A549 treated with DMSO at 1 μM for 4 hours (cell line): ENCODE data around the gene RAB7B. TPM values are rescaled to one million over a fixed set of nuclear protein-coding genes. Genes with fewer than 3 reads are reported as not detected.

Source experiments
- total RNA-seq: library from RNA; stranded (reverse); fragments of 200-300 nt; extraction: Qiagen RNA extraction; gene quantifications from 5 replicates; pipeline ENCODE4 v1.2.3, GENCODE V29; 2022; ENCODE audit warnings: low read depth

Gene RAB7B
- total RNA-seq = 1.4 to 2.9 TPM (median 1.8 TPM) in 5 replicates

GRCh38 chr1:206002871-206003801 lies at the start of gene RAB7B:
TSS of gene RAB7B (minus strand) at chr1:206003395. CDS start at chr1:205994135, 9,260 bp downstream.

GRCh38 chr1:206023695-206024094 lies 20.5 kb upstream of the RAB7B start, which contains the start of gene CTSE:
TSS of gene CTSE (minus strand) at chr1:206023895. CDS start at chr1:206023791, 104 bp downstream.

GRCh38 chr1:205943245-205943644 lies 60.0 kb downstream of the RAB7B start, which contains the start of gene SLC26A9:
TSS of gene SLC26A9 (minus strand) at chr1:205943456. CDS start at chr1:205935820, 7,636 bp downstream.

Other genes starting within 250 kb of the RAB7B start
- 12.5 to 13.6 TPM (median 13.0 TPM) in 5 replicates for gene RAB29, start 227.9 kb downstream of the RAB7B start, total RNA-seq
- gene SLC41A1, start 190.2 kb downstream of the RAB7B start, total RNA-seq = 25.2 to 28.8 TPM (median 27.3 TPM) in 5 replicates
- not detected in 5 replicates for gene PM20D1, start 153.3 kb downstream of the RAB7B start, total RNA-seq
- 0.04 to 0.14 TPM (median 0.08 TPM) in 5 replicates for gene SLC26A9, start 59.9 kb downstream of the RAB7B start, total RNA-seq
- gene CTSE, start 20.5 kb upstream of the RAB7B start, total RNA-seq = not detected in 5 replicates
- not detected in 5 replicates for gene RHEX, start 49.8 kb upstream of the RAB7B start, total RNA-seq
- gene AVPR1B, start 114.0 kb upstream of the RAB7B start, total RNA-seq = not detected in 5 replicates
- gene FAM72A, start 199.4 kb upstream of the RAB7B start, total RNA-seq = 9.0 to 13.7 TPM (median 12.6 TPM) in 5 replicates
- gene SRGAP2, start 200.1 kb upstream of the RAB7B start, total RNA-seq = 18.8 to 30.9 TPM (median 26.3 TPM) in 5 replicates